Measurements from ENCODE around the gene ARMH1.

The ARMH1 gene

GRCh38 chr1:44721485-44722361 is 47.2 kb downstream of the ARMH1 start:
- Histone ChIP-seq H3K27ac (ENCODE audit: extremely low read depth, low read depth, low read length) (peak overlapping the region; percentile 57), H3K36me3 (ENCODE audit: control insufficient read depth in 2 of 2, insufficient read depth in 1 of 2, low read length in 2 of 2) (no peaks in the 10 kb centered on the region), H3K9me3 (ENCODE audit: control insufficient read depth, insufficient read depth, low read depth, low read length) (no peaks in the 10 kb centered on the region), H3K4me3 (ENCODE audit: low read depth, low read length) (no peak overlapping the region), H3K4me1 (ENCODE audit: control insufficient read depth, insufficient read depth, low read length) (no peaks in the 10 kb centered on the region)
- POLR2A ChIA-PET: interaction anchor here (0.6 to 2.5 kb wide), 41 partner anchors 9 to 1592 kb away, joined by 3 to 102 read pairs (median 5); partner anchors contain the start of genes ARMH1, BTBD19, CCDC163 and HECTD3
- CTCF ChIA-PET: interaction anchor here (0.6 to 9.1 kb wide), 8 partner anchors 8 to 961 kb away, joined by 3 to 87 read pairs (median 4); partner anchors contain the start of gene RNU5D-1
- TF ChIP-seq ZNF16 (tag by site-specific recombination; IDR thresholded peaks at IDR 0.05; ENCODE audit: low read depth) (no peak), RBAK (tag by site-specific recombination; IDR thresholded peaks at IDR 0.05) (no peak), ZNF473 (tag by site-specific recombination; IDR thresholded peaks at IDR 0.05) (no peak), ZNF830 (tag by site-specific recombination; IDR thresholded peaks at IDR 0.05; ENCODE audit: low read depth) (no peak), ZNF133 (tag by site-specific recombination; IDR thresholded peaks at IDR 0.05) (no peak), INSM2 (tag by site-specific recombination; IDR thresholded peaks at IDR 0.05) (0 out of 2 replicates have a peak, but pooled peaks have one; percentile 28), ZFP37 (tag by site-specific recombination; IDR thresholded peaks at IDR 0.05) (peak; percentile 67; the same call in 1 of the 2 replicates), YY1 (tag by site-specific recombination; IDR thresholded peaks at IDR 0.05) (peak; percentile 71), ZNF211 (tag by site-specific recombination; IDR thresholded peaks at IDR 0.05; ENCODE audit: low read depth) (no peak), WT1 (tag by site-specific recombination; IDR thresholded peaks at IDR 0.05) (no peak; the same call in 1 of the 2 replicates), ZNF2 (tag by site-specific recombination; IDR thresholded peaks at IDR 0.05) (peak; percentile 88), ZNF138 (tag by site-specific recombination; IDR thresholded peaks at IDR 0.05; ENCODE audit: borderline replicate concordance) (no peak), ZNF664 (tag by site-specific recombination; IDR thresholded peaks at IDR 0.05) (no peak), ZNF174 (tag by site-specific recombination; IDR thresholded peaks at IDR 0.05) (no peak), ZNF248 (tag by site-specific recombination; IDR thresholded peaks at IDR 0.05) (no peak), ZFP41 (tag by site-specific recombination; IDR thresholded peaks at IDR 0.05; ENCODE audit: borderline replicate concordance) (no peak), KLF16 (tag by site-specific recombination; IDR thresholded peaks at IDR 0.05) (peak; percentile 82), ZNF791 (tag by site-specific recombination; IDR thresholded peaks at IDR 0.05) (no peak), SALL2 (tag by site-specific recombination; IDR thresholded peaks at IDR 0.05; ENCODE audit: borderline replicate concordance) (no peak), ZNF624 (tag by site-specific recombination; IDR thresholded peaks at IDR 0.05) (no peak), ZSCAN4 (tag by site-specific recombination; IDR thresholded peaks at IDR 0.05) (no peak), ZNF843 (tag by site-specific recombination; IDR thresholded peaks at IDR 0.05) (no peak), ZNF19 (tag by site-specific recombination; IDR thresholded peaks at IDR 0.05; ENCODE audit: low read depth) (no peak), ZNF544 (tag by site-specific recombination; IDR thresholded peaks at IDR 0.05) (no peak), ZNF501 (tag by site-specific recombination; IDR thresholded peaks at IDR 0.05) (0 out of 2 replicates have a peak, but pooled peaks have one; percentile 36), REST (tag by site-specific recombination; IDR thresholded peaks at IDR 0.05) (peak; percentile 44; the same call in 1 of the 2 replicates), IKZF3 (tag by site-specific recombination; IDR thresholded peaks at IDR 0.05) (peak; percentile 9; the same call in 1 of the 2 replicates), ZNF560 (tag by site-specific recombination; IDR thresholded peaks at IDR 0.05; ENCODE audit: borderline replicate concordance) (no peak), MYNN (tag by site-specific recombination; IDR thresholded peaks at IDR 0.05; ENCODE audit: borderline replicate concordance) (no peak), ZNF341 (tag by site-specific recombination; IDR thresholded peaks at IDR 0.05; ENCODE audit: low read depth) (no peak), ZNF426 (tag by site-specific recombination; IDR thresholded peaks at IDR 0.05) (no peak), ZNF157 (tag by site-specific recombination; IDR thresholded peaks at IDR 0.05) (no peak), ZNF768 (tag by site-specific recombination; IDR thresholded peaks at IDR 0.05) (peak; percentile 49; the same call in 1 of the 2 replicates)

All from HEK293 (cell line).